ENCODE results near the gene PTPRH.
"Not testable (repeated sequence)": the region's sequence is repeated elsewhere in the genome, so short reads cannot be mapped to it uniquely, and the experiment has no call there.

PTPRH gene

GRCh38 chr19:55244004-55244680, 34.8 kb upstream of the PTPRH start:
- no peak for DNase-seq

GRCh38 chr19:55242517-55242916, 33.2 kb upstream of the PTPRH start:
- DNase-seq: no peak

- no peak for DNase-seq
Measured at GRCh38 chr19:55241935-55242464, 32.7 kb upstream of the PTPRH start.

GRCh38 chr19:55241143-55241934, 32.0 kb upstream of the PTPRH start:
- no peak for DNase-seq

- no peak for DNase-seq
Measured at GRCh38 chr19:55240713-55241020, 31.4 kb upstream of the PTPRH start.

DNA sequence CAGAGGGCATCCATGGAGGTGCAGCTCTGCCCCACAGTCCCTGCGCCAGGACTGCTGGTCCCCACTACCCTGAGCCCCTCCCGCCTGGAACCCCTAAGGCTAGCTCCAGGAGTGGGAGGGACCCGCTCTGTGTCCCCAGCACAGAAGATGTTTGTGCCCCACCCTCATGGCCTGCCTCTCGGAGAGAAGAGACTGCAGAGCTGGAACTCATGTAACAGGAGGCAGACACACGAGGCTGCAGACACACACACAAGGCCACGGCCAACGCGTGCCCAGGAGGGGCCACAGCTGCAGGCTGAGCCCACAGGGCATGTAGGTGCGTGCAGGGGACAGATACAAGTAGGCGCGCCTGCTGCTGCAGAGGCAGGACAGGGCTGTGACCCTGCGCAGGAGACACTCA, 29.7 kb upstream of the PTPRH start:
- no peak for DNase-seq

- DNase-seq: no peak
Measured at GRCh38 chr19:55238030-55238429, 28.7 kb upstream of the PTPRH start.

GRCh38 chr19:55232986-55233385, 23.7 kb upstream of the PTPRH start:
- DNase-seq: no peak

GRCh38 chr19:55232286-55232602, 22.9 kb upstream of the PTPRH start:
- DNase-seq: no peak

GRCh38 chr19:55231391-55232285, 22.3 kb upstream of the PTPRH start:
- no peak for DNase-seq

DNA sequence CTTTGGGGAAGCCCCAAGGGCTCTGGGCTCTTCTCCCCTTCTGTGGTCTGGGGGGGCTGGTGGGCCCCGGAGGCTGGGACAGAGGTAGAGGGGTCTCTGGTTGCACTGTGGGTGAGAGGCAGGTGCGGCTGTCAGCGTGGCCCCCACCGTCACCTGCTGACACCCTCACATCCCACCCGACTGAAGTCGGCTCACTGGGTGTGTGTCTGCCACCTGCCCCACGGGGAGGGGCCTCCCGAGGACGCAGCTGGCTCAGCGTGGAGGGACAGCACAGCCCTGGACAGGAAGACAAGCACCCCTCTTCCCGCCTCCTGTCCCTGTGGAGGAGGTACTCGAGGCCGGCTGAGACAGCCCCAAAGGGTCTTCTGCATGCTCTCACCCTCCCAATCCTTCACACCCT, 21.5 kb upstream of the PTPRH start:
- DNase-seq: no peak

GRCh38 chr19:55230329-55230728, 21.0 kb upstream of the PTPRH start:
- no peak for DNase-seq

DNA sequence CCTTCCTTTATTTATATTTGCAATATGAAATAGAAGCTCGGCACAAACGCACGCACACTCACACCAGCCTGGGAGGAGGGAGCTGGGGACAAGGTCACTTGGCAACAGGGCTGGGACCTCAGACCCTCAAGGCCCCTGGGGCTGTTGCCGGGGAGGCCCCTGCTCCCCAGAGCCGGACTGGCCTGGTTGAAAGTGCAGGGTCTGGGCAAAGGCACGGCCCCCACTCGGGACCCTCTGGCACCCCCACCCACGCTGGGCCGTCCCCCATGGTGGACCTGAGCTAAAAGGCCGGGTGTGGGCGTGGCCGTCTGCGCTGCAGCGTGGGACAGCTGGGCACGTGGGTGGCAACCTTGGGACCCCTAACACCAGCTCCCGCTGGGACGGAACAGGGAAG, 20.5 kb upstream of the PTPRH start:
- DNase-seq: no peak

DNA sequence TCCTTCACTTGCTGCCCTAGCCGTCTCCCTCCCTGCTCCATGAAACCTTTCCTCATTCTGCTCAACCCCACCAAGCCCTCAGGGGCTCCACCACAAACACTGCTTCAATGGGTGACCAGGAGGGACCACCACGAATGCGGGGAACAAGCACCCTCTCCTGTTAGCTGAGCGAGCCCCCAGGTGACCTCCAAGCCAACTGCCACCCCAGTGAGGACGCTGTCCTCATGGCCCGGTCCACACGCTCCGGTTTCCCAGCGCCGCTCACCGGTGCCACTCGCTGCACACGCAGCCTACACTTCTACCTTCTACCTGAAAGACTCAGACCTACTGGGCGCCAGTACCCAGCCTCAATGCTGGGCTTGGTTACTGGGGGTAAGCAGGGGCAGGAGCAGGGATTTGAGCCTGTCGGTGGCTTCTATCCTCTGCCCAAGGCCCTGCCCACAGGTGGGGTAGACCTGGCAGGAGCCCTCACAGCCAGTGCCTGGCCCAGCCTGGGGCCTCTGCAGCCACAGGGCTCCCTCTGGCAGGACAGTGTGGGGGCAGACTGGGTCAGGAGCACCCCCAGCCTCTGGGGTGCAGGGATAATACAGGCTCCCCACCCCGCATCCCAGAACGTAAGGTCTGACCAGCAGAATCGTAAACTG, 20.0 kb upstream of the PTPRH start:
- DNase-seq: no peak

GRCh38 chr19:55228403-55229031, 19.2 kb upstream of the PTPRH start, which contains the start of gene TMEM86B:
Gene TMEM86B, minus strand, starts transcription at chr19:55228763. Its CDS starts 22 bp downstream, at chr19:55228741.
- no peak for DNase-seq

- no peak for DNase-seq
Measured at GRCh38 chr19:55228015-55228391, 18.7 kb upstream of the PTPRH start.

GRCh38 chr19:55227241-55228014, 18.1 kb upstream of the PTPRH start:
- DNase-seq: no peak

DNA sequence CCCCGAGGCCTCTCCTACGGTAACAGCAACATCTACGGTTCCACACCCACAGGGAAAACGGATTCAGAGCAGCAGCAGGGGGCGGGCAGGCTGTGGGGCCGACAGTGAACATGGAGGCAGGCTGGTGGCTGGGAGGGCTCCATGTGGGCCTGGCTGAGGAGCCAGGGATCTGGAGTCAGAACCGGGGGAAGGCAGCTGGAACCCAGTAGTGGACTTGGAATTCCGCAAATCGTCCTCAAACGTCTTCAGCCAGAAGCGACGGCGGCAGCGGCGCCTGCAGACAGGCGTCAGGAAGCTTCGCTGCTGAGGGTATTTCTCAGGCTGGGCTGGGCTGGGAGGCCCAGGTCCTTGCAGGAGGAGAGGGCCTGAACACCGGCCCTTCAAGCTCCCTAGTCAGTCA, 17.5 kb upstream of the PTPRH start:
- DNase-seq: no peak

DNA sequence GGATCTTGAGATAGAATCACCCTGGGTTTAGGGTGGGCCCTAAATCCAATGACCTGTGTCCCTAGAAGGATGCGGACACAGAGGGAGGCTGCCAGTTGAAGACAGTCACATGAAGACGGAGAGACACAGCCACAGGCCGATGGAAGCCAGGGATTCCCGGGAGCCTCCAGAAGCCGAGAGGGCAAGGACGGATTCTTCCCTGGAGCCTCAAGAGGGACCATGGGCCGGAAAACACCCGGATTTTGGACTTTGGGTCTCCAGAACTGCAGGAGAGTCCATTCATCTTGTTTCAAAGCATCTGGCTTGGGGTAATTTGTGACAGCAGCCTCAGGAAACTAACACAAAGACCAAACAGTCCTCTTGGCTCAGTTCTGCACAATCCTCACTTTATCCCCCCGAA, 17.0 kb upstream of the PTPRH start:
- DNase-seq: no peak

DNA sequence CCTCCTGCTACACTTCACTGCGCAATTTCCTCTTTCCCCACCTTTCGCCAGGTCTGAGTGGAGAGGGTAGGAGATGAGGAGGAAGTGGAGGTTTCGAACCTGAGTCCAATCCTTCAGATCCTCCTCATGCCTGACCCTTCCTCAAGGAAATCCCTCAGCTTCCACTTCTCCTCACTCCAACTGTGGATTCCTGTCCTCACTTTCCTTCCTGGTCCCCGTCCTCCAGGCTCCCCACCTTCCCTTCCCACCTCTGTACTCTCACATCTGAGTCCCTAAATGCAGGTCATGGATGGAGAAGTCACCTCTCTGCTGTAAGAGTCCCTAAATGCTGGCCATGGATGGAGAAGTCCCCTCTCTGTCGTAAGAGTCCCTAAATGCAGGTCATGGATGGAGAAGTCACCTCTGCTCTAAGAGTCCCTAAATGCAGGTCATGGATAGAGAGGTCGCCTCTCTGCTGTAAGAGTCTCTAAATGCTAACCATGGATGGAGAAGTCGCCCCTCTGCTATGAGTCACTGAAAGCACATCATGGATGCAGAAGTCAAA, 16.2 kb upstream of the PTPRH start:
- DNase-seq: no peak

DNA sequence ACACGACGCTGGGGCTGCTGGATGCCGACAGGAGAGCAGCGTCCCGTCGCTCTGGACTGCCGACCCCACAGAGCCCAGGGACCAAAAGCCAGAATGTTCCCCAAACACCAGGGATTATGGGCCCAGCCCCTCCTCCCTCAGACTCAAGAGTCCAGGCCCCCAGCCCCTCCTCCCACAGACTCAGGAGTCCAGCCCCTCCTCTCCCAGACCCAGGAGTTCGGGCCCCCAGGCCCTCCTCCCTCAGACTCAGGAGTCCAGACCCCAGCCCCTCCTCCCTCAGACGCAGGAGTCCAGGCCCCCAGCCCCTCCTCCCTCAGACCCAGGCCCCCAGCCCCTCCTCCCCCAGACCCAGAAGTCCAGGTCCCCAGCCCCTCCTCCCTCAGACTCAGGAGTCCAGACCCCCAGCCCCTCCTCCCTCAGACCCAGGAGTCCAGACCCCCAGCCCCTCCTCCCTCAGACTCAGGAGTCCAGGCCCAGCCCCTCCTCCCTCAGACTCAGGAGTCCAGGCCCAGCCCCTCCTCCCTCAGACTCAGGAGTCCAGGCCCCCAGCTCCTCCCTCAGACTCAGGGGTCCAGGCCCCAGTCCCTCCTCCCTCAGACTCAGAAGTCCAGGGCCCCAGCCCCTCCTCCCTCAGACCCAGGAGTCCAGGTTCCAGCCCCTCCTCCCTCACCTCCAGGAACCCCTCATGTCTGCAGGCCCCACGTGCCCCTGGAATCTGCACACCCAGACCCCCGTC, 15.5 kb upstream of the PTPRH start:
- not testable (repeated sequence) for DNase-seq
